Epithelial cell of prostate (primary cell): ENCODE measurements around the gene CDPF1.

ENCODE experiments used
- DNase-seq: peaks from one replicate; pipeline ENCODE4 v3.0.0-alpha.2; 2011; ENCODE audit warnings: low read depth, low spot score
- H3K27ac ChIP-seq: fragments of 450-650 bp; 2 replicates; pipeline ENCODE4 v1.5.1; 2017; ENCODE audit warnings: mild to moderate bottlenecking

CDPF1 gene, protein sequence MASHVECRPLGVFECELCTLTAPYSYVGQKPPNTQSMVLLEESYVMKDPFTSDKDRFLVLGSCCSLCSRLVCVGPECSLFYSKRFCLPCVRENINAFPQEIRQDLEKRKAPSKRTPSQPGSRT

DNA sequence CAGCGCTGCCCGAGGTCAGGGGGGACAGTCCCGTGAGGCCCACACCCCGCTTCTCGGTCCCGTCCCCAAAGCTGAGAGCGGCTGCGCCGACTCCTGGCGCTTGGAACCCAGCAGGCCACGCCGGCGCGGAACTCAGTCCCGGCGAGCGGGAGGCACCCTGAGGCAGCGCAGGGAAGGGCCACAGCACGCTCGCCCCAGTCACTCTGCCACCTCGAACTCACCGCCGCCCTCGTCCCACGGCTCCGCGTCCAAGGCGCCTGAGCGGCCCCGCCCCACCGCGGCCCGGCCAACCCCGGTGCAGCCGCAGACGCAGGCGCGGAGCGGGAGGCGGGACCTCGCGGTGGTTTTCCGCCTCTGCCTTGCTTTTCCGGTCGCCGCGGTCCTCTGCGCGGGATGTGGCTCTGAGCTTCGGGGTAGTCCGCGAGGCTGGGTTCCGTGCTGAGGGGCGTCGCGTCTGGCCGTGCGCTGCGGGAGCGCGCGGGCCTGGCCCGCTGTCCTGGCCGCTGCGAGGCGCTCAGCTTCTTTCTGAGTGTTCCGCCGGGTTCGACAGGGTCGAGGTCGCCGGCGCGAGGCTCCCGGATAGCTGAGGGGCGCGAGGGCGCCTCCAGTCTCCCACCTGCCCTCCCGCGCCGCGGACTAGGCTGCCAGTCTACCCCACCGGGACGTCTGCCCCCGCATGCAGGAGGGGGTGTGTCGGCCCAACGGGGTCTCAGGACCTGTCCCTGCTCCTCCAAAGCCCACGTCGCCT, at the start of gene CDPF1:
TSS of gene CDPF1 (minus strand) at position 259 of the 748 bp plus-strand sequence. CDS start 2,009 bp downstream, outside the sequence.
- H3K27ac ChIP-seq, result peak within 1 kb of the TSS; percentile 36

DNA sequence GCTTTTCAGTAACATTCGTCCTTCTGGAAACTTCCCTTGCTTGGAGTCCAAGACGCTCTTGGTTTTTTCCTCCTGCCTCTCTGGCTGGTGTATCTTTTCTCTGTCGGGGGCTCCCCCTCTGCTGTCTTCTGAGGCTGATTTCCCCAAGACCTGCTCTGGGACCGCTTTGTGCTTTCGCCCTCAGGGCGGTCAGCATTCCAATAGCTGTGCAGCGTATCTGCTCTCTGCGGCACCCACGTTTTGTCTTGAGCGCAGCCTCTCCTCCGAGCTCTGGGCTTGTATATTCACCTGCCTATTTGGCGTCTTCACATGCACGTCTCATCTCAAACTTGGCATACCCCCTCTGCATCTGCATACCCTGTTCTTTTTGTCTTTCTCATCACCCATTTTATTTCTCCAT, 49.0 kb upstream of the CDPF1 start:
- H3K27ac ChIP-seq, result no peak overlapping the region
- no peak for DNase-seq

More for the DNA sequence above, at the start of gene CDPF1:
- DNase-seq, result peak; percentile 26

DNA sequence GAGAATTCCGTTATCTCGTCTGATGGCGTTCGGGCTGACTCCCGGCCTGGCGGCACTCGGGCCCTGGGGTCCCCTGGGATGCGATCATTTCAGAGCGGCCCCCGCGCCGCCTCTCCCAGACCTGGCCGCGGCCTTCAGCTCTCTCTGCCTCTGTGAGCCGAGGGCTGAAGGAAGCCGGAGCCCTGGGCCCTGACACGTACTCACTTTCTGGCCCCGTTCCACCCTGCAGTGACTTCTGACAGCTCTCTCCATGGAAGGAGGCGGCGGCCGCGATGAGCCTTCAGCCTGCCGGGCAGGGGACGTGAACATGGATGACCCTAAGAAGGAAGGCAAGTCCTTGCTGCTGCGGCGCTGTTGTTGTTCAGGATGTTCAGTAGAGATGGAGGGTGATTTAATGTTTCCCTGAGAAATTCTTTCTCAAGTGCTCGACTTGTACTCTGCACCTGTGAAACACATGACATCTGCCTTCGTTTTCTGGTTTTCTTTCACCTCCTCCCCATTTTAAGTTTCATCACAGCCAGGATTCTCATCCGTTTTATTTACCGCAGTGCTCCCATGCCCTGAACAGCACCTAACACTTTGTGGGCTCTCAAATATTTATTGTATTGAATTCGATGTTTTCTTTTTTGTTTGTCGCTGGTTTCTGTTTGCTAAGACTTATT, 47.2 kb upstream of the CDPF1 start:
- DNase-seq, result no peak
- no peak overlapping the region for H3K27ac ChIP-seq

DNA sequence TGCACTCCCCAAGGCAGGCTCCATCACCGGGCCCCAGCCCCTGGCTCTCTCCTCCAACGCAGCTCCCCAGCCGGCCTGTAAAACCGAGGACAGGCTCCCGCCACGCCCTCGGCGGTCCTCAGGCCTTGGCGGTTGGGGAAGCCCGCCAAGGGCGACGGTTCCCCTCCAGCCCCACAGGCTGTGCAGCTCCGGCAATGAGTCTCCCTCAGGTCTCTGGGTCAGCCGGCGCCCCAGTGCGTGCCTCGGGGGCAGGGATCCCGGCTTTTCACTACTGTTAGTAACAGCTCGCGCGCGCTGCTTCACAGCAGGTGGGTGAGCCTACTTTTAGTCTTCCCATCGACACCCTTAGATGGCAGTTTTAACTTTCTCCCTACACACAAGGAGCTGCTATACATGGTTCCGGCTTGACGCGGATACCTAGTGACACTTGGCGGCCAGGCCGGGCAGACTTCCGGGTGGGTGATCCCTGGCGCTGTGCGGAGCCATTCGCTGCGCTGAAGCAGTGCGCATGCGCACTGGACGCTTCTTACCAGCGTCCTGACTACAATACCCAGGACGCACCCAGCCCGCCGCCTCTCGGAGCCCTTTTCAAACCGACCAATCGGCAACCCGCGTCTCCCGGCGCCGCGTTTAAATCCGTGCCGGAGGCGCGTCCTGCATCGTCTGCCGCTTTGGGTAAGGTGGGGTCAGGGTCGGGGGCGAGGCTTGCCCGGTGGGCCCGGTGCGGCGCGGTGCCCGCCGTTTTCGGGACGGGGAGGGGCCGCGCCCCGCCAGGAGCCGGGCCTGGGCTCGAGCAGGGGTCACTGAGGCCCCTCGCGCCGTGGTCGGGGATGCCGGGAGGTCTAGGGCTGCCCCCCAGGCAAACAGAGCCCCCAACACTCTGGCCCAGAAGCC, 46.4 kb upstream of the CDPF1 start, which contains the start of gene GTSE1:
TSS of gene GTSE1 (plus strand) at position 614 of the 894 bp plus-strand sequence. CDS start 531 bp downstream, outside the sequence.
- DNase-seq, result peak; percentile 74
- peak within 1 kb of the TSS; percentile 59 for H3K27ac ChIP-seq

DNA sequence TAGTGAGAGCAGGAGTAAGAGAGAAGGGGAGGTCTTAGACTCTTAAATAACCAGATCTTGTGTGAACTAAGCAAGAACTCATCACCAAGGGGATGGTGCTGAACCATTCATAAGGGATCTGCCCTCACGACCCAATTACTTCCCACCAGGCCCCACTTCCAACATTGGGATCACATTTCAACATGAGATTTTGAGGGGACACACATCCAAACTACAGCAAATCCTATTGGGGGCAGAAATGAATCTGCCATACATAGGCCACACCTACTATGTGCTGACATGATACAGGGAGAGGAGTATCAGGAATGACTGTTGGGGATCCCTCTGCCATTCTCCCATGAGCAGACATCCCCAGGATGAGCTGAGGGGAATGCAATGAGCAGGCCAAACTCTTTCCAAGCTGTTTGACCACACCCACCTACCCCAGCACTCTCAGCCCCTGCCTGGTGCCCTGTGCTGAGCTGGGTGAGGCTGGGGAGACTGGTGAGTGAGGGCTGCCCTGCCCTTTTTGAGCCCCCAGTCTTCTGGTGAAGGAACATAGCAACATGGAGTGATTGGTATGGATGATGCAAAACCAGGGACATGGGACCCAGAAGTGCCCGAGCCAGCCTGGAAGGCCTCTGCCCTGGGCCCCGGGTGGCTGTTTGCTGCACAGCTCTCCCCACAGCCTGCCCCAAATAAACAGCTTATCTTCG, 45.3 kb upstream of the CDPF1 start:
- DNase-seq, result no peak
- no peak overlapping the region for H3K27ac ChIP-seq

DNA sequence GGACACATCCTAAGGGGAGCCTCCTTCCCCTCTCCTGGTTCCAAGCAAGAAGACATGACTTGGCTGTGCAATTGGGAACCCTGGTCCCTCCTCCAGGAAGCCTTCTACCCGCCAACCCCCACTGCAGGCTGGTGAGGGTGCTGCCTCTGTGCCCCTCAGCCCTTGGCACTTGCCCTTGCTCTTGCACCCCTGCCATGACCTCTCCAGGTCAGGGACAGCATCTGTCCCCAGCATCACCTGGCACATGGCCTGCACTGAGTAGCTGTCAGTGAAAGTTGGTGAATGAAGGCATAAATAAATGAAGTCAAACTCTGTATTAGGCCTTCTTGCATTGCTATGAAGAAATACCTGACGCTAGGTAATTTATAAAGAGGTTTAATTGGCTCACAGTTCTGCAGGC, 44.7 kb upstream of the CDPF1 start:
- no peak for DNase-seq
- H3K27ac ChIP-seq, result no peak overlapping the region

DNA sequence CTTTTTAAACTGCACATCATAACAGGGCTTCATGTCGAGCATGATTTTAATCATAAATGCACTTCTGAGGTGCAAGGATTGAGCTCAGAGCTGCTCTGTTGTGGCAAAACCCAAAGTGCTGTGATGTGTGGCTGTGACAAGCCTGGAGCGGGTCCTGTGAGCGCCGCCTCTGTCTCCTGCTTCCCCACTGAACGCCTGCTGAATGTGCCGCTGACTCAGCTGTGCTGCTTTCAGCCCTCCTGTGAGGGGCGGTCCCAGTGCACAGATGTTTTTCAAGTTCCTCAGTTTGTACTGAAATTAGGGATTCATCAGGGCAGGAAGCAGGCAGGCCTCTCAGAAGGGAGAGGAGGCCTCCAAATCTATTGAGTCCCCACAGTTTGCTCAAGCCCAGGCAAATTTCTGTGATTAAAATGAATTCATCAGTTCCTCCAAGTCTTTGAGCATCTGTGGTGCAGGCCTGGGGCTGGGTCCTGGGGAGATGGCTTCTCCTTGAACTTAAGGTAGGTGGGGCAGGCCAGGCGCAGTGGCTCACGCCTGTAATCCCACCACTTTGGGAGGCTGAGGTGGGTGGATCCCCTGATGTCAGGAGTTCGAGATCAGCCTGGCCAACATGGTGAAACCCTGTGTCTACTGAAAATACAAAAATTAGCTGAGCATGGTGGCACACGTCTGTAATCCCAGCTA, 43.6 kb upstream of the CDPF1 start:
- no peak overlapping the region for H3K27ac ChIP-seq
- DNase-seq, result no peak

DNA sequence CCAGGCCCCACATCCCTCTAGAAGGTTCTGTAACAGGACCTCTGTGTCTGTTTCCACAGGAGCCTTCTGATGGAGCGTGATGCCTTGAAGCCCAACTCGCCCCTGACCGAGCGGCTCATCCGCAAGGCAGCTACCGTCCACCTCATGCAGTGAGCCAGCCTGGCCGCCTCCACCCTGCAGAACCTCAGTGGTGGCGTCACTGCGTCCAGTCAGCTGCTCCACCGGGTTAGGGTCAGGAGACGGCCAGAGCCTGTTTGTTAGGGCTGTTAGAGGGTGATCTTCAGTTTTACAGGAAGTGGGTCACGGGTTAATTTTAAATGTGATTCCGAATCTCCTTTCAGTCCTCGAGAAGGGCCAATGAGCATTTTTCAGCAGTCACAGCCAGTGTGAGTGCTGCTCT, 42.6 kb upstream of the CDPF1 start:
- no peak overlapping the region for H3K27ac ChIP-seq

DNA sequence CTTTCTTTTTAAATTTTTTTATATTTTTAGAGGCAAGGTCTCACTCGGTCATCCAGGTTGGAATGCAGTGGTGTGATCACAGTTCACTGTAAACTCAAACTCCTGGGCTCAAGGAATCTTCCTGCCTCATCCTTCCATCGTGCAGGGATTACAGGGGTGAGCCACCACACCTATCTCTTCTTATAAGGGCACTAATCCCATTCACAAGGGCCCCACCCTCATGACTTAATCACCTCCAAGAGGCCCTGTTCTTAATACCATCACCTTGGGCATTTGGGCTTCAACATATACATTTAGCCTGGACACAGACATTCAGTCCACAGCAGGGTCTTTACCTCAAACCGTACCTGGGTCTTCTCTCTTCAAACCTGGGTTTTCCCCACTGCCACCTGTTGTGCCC, 42.1 kb upstream of the CDPF1 start:
- no peak for DNase-seq
- H3K27ac ChIP-seq, result no peak overlapping the region

More for the DNA sequence above, 42.6 kb upstream of the CDPF1 start:
- no peak for DNase-seq

DNA sequence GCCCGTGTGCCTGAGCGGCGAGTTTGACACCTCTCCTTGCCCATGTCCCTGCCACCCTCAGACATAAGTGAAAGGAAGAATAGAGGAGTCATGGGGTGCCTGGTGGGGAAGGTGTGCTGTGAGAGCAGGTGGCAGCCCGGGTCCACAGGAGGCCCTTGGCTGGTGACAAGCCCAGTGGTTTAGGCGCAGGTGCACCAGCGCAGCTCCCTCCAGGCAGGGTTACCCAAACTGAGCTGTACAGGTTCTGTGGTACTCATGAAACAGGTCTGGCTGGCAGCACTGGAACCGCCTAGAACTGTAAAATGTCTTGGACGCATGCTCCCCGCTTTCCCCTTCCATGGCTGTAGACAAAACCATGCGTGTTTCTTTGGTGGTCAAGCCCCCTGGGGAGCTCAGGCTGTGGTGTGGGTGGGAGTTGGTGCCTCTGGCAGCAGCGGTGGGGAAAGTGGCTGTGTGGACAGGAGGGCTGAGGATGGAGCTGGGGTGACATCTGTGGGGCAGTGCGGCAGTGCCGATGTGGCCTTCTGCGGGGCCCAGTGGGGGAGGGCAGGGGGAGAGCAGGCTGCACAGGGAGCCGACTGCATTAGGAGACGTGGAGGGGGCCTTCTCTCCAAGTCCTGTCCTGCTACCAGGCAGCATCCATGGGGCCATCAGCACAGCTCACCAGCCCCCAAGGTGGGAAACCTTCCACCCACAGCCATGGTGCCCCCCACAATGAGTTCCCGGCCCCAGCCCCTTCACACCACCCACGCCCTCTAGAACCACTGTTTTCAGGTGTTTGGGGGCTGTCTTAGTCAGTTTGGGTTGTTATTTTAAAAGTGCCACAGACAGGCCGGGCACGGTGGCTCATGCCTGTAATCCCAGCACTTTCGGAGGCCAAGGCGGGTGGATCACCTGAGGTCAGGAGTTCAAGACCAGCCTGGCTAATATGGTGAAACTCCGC, 41.0 kb upstream of the CDPF1 start:
- no peak for DNase-seq
- H3K27ac ChIP-seq, result no peak overlapping the region

DNA sequence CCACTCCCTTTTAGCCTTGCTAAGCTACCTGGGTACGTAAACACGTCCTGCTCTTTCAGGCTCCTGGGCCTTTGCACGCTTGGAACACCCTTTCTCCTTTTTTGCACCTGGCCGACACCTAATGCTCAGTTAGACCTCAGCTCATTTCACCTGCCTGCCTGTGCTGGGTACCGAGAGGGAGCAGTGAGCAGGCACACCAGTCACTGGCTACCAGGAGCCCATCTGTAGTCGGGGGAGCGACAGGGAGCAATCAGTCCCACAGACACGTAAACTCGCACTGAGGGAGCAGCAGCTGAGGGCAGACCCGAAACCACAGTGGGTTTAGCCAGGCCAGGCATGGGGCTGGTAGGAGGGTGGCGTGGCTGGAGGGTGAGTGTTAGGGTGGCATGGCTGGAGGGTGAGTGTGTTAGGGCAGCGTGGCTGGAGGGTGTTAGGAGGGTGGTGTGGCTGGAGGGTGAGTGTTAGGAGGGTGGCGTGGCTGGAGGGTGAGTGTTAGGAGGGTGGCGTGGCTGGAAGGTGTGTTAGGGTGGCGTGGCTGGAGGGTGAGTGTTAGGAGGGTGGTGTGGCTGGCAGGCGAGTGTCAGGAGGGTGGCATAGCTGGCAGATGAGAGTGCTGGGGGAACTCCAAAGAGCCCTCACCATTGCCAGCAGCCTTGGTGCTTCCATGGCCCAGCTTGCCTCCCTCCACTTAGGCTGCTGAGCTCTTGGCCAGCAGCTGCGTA, 40.2 kb upstream of the CDPF1 start:
- no peak for DNase-seq
- no peak overlapping the region for H3K27ac ChIP-seq

DNA sequence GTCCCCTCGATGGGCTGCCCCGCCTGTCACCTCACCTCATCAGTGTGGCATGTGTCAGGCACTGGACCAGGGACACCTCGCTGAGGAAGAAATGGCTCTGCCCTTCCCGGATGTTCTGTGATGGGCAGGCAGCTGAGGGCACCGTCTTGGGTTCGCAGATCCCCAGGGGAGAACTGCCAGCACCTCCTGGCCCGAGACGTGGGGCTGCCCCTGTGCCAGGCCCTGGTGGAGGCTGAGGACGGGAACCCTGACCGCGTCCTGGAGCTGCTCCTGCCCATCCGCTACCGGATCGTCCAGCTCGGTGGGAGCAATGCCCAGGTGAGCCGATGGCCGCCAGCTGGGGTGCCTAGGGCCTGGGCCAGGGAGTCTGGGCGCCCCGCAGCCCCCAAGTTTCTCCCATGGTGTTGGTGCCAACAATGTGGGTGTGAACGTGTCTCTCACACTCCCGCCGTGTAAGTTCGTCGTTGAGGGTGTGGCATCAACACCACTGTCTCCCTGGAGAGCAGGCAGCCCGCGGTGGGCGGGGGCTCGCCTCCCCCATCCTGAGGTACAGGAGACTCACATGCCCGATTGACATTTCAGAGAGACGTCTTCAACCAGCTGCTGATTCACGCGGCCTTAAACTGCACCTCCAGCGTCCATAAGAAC, 39.3 kb upstream of the CDPF1 start:
- DNase-seq, result no peak
- no peak overlapping the region for H3K27ac ChIP-seq

DNA sequence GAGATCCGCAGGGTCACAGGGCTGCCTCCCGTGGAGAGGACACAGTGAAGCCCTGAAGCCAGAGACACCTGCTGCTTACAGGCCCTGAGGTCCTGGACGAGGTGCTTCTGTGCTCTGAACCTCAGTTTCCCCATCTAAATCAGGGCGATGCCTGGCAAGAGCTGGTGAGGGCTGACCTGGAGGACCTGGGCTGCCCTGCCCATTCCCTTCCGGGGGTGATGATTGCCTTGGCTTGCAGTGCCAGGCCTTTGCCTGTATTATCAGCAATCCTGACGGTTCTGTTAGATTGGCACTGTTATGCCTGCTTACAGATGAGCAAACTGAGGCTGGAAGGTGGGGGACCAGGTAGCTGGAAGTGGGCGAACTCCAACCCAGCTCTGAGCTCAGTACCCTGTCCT, 38.8 kb upstream of the CDPF1 start:
- no peak for DNase-seq
- H3K27ac ChIP-seq, result no peak overlapping the region

DNA sequence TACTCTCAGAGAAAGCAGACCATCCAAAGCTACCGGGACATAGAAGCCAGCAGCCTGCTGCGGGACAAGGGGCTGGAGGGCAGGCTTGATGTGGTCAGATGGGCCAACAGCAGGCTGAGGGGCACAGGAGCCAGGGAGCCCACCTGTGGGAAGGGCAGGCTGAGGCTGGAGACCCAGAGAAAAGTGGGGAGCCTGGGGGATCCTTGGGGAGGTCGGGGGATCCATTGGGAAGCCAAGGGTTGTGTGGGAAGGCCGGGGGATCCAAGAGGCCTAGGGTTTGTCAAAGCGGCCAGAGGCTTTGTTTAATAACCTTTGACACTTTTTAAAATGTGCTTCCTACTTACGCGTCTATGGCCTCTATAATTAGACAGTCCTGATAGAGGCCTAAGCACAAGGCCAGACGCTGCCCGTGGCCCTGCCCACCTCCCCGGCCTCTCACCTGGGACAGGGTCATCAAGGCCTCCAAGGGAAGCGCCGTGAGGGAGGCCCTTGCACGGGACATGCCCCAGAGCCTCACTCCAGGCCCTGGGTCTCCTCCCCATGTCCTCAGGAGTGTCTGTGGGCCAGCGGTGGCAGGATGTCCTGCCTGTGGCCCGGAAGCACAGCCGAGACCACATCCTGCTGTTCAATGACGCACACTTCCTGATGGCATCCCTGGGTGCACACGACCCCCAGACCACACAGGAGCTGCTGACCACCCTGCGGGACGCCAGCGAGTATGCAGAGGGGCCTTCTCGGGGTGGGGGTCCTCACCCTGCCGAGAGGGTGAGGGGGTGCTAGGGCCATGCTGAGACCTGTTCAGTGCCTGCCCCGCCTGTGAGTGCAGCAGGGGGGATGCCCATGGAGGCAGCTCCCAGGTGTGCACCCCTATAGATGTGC, 38.0 kb upstream of the CDPF1 start:
- no peak for DNase-seq
- H3K27ac ChIP-seq, result no peak overlapping the region

DNA sequence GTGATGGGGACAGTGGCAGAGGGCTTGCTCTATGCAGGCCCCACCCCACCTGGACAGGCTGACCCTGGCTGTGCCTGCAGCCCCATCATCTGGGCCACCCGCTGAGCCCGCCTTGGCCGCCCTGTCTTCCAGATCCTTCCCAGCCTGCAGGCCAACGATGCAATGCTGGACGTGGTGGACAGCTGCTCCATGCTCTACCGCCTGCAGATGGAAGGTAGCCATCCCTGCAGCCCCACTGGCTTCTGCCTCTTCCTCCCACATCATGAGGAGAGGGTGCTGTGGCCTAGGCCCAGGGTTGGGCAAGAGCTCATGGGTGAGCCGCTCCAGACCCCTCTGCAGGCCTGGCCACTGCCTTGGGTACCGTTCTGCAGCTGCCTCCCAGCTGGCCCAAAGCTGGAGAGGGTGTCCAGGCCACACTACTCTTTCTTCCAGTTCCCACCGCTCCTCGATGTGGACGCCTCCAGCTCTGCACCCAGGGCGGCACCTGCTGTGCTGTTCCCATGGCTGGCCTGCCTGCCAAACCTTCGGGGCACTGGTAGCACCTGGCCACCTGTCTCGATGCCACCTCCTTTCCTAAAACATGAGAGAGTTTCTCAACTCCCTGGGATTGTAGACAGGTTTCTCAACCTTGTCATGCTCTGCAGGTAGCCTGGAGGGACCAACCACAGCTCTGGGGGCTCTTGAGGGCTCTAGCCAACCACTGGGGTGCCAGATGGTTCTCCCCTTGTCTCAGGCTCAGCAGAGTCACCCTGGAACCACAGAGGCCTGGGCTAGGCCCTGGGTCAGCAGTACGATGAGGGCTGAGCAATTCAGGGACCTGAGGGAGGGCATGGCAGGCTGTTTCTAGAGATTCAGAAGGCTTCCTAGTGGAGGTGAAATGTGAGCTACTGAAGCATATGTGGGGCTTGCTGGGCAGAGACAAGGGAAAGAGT, 37.1 kb upstream of the CDPF1 start:
- no peak overlapping the region for H3K27ac ChIP-seq
- no peak for DNase-seq
